Measurements from ENCODE around the gene NCOA7. TPM values are rescaled to one million over a fixed set of nuclear protein-coding genes. Genes with fewer than 3 reads are reported as not detected.

The NCOA7 gene
- total RNA-seq, 3 donors from 2014 or later (not counting 1 experiment from before 2014, with no cell fraction given): 37.3 to 66.6 (median 56.8) TPM

- H3K27me3 ChIP-seq (ENCODE audit: control insufficient read depth, insufficient read depth, low read length): no peaks in the 10 kb centered on the region
- Mint-ChIP-seq H3K27me3 (ENCODE audit: low read depth in 2 of 2) (no peaks in the 10 kb centered on the region), H3K4me1 (peaks cover 24 to 25% of the 10 kb centered on the region in 2 donors), H3K9me3 (no peaks in the 10 kb centered on the region), H3K36me3 (no peaks in the 10 kb centered on the region), H3K27ac (peak overlapping the region in 1 of 2 donors; percentile 43), H3K4me3 (no peak overlapping the region)
- TF ChIP-seq CTCF (IDR thresholded peaks at IDR 0.05): no peak
- DNase-seq (no peak), ATAC-seq (no peak)
- H3K4me3 ChIP-seq (ENCODE audit: low read length): no peak overlapping the region
- no peaks in the 10 kb centered on the region for H3K9me3 ChIP-seq (ENCODE audit: control insufficient read depth, insufficient read depth, low read length)
- H3K27ac ChIP-seq (ENCODE audit: low read length): no peak overlapping the region
- intact Hi-C loops (cut with micrococcal nuclease): no loop called here
- WGBS (ENCODE audit: insufficient coverage): 62% methylated on average over 1 of the region's 1 CpG
- H3K4me1 ChIP-seq (ENCODE audit: control insufficient read depth, insufficient read depth, low read length): peaks cover 3% of the 10 kb centered on the region
- no peaks in the 10 kb centered on the region for H3K36me3 ChIP-seq (ENCODE audit: control insufficient read depth, insufficient read depth, low read length)
Measured at GRCh38 chr6:125839879-125840278, 49.1 kb downstream of the NCOA7 start.

- Histone ChIP-seq H3K27me3 (ENCODE audit: control insufficient read depth, insufficient read depth, low read length) (no peaks in the 10 kb centered on the region), H3K4me3 (ENCODE audit: low read length) (no peak overlapping the region), H3K4me1 (ENCODE audit: control insufficient read depth, insufficient read depth, low read length) (no peaks in the 10 kb centered on the region), H3K36me3 (ENCODE audit: control insufficient read depth, insufficient read depth, low read length) (no peaks in the 10 kb centered on the region), H3K27ac (ENCODE audit: low read length) (no peak overlapping the region), H3K9me3 (ENCODE audit: control insufficient read depth, insufficient read depth, low read length) (no peaks in the 10 kb centered on the region)
- Mint-ChIP-seq H3K9me3 (no peaks in the 10 kb centered on the region), H3K36me3 (no peaks in the 10 kb centered on the region), H3K4me3 (no peak overlapping the region), H3K27me3 (ENCODE audit: low read depth in 2 of 2) (no peaks in the 10 kb centered on the region), H3K27ac (no peak overlapping the region), H3K4me1 (peaks cover 20 to 27% of the 10 kb centered on the region in 2 donors)
- intact Hi-C loops (cut with micrococcal nuclease): no loop called here
- no peak for TF ChIP-seq CTCF (IDR thresholded peaks at IDR 0.05)
- 100% methylated on average over 2 of the region's 5 CpGs for WGBS (ENCODE audit: insufficient coverage)
- ATAC-seq (no peak), DNase-seq (no peak)
Measured at GRCh38 chr6:125841356-125842090, 50.8 kb downstream of the NCOA7 start.

GRCh38 chr6:125842091-125842626, 51.4 kb downstream of the NCOA7 start:
- Mint-ChIP-seq H3K4me3 (no peak overlapping the region), H3K36me3 (no peaks in the 10 kb centered on the region), H3K9me3 (no peaks in the 10 kb centered on the region), H3K27ac (no peak overlapping the region), H3K4me1 (peaks cover 20 to 27% of the 10 kb centered on the region in 2 donors), H3K27me3 (ENCODE audit: low read depth in 2 of 2) (no peaks in the 10 kb centered on the region)
- H3K27me3 ChIP-seq (ENCODE audit: control insufficient read depth, insufficient read depth, low read length): no peaks in the 10 kb centered on the region
- no peaks in the 10 kb centered on the region for H3K9me3 ChIP-seq (ENCODE audit: control insufficient read depth, insufficient read depth, low read length)
- no peak overlapping the region for H3K4me3 ChIP-seq (ENCODE audit: low read length)
- intact Hi-C loops (cut with micrococcal nuclease): no loop called here
- no peak overlapping the region for H3K27ac ChIP-seq (ENCODE audit: low read length)
- no peak for ATAC-seq
- no peaks in the 10 kb centered on the region for H3K36me3 ChIP-seq (ENCODE audit: control insufficient read depth, insufficient read depth, low read length)
- DNase-seq: no peak
- 83% methylated on average over 3 of the region's 5 CpGs for WGBS (ENCODE audit: insufficient coverage)
- H3K4me1 ChIP-seq (ENCODE audit: control insufficient read depth, insufficient read depth, low read length): no peaks in the 10 kb centered on the region
- no peak for TF ChIP-seq CTCF (IDR thresholded peaks at IDR 0.05)
